ENCODE results near the gene NDUFA13.

NDUFA13 gene

GRCh38 chr19:19554074-19555023 is 38.3 kb downstream of the NDUFA13 start:
- peak; percentile 47 for DNase-seq (ENCODE audit: low read depth)
- TF ChIP-seq CTCF (IDR thresholded peaks at IDR 0.05; ENCODE audit: low read length, missing control alignments): peak; percentile 71
- H3K4me3 ChIP-seq (replicated peaks; ENCODE audit: low read depth, low read length): no peak overlapping the region

DNA sequence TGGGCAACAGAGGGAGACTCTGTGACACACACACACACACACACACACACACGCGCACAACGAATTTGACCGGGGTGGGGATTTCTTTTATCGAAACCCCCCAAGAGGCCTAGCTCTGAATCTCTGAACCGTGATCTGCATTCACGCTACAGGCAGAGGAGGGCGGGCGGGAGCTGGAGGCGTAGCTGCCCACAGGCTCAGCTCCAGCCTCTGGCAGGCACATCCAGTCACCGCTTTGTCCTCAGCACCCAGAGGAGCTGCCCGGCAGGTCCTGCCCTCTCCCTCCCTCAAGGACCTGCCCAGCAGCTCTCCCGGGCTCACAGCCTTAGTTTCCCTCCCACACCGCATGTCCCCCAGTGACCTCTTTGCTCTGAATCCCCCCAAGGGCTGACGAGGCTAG is 42.0 kb downstream of the NDUFA13 start:
- DNase-seq (ENCODE audit: low read depth): no peak
- H3K4me3 ChIP-seq (replicated peaks; ENCODE audit: low read depth, low read length): no peak overlapping the region
- TF ChIP-seq CTCF (IDR thresholded peaks at IDR 0.05; ENCODE audit: low read length, missing control alignments): no peak

GRCh38 chr19:19558636-19559035 is 42.6 kb downstream of the NDUFA13 start:
- DNase-seq (ENCODE audit: low read depth): no peak
- TF ChIP-seq CTCF (IDR thresholded peaks at IDR 0.05; ENCODE audit: low read length, missing control alignments): no peak
- H3K4me3 ChIP-seq (replicated peaks; ENCODE audit: low read depth, low read length): no peak overlapping the region

DNA sequence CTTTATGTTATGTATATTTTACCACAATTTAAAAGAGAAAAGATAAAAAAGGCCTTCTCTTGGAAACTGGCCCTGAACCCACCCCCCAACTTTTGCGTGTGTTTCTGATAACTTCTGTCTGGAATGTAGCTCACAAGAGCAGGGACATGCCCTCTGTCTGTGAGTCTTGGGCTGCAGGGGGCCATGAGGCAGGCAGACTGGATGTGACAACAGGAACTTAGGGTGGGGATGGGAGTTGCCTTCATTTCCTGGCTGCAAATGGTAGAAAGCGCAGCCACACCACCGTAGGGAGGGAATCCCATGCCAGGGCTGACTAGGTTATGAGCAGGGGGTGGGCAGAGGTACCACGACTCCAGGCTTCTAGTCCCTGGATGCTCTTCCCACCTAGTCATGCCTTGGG is 43.9 kb downstream of the NDUFA13 start:
- no peak for TF ChIP-seq CTCF (IDR thresholded peaks at IDR 0.05; ENCODE audit: low read length, missing control alignments)

DNA sequence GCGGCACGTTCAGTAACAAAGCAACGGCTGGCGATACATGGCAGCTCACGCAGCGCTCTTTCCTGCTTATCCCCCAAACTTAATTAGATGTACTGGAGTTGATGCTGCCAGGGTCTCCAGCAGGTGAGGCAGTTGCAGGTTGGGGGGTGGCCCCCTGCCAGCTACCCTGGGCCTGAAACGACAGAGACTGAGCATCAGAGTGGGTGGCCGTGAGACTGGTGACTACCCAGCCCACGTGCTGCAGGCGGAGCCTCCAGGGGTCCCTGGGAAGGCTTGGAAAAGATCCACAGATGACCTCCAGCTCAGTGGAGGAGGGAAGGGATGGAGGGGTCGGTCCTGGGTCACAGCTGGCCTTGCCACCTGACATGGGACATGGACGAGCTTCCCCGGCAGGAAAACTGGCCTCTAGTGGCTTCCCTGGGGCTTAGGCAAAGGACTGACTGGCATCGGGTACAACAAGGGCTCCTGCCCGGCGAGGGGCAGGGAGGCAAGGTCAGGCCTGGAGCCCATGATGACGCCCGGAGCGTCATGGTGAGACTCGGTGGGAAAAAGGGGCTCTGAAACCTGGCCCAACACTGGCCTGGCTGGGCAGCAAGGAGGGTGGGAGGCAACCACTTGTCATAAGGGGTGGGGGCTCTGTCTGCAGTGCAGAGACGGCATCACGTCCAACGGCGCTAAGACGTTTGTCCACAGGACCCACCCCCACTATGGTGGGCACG is 46.1 kb downstream of the NDUFA13 start:
- no peak overlapping the region for H3K4me3 ChIP-seq (replicated peaks; ENCODE audit: low read depth, low read length)
- no peak for DNase-seq (ENCODE audit: low read depth)
- TF ChIP-seq CTCF (IDR thresholded peaks at IDR 0.05; ENCODE audit: low read length, missing control alignments): no peak

More for the DNA sequence above, 43.9 kb downstream of the NDUFA13 start:
- no peak overlapping the region for H3K4me3 ChIP-seq (replicated peaks; ENCODE audit: low read depth, low read length)
- DNase-seq (ENCODE audit: low read depth): no peak

DNA sequence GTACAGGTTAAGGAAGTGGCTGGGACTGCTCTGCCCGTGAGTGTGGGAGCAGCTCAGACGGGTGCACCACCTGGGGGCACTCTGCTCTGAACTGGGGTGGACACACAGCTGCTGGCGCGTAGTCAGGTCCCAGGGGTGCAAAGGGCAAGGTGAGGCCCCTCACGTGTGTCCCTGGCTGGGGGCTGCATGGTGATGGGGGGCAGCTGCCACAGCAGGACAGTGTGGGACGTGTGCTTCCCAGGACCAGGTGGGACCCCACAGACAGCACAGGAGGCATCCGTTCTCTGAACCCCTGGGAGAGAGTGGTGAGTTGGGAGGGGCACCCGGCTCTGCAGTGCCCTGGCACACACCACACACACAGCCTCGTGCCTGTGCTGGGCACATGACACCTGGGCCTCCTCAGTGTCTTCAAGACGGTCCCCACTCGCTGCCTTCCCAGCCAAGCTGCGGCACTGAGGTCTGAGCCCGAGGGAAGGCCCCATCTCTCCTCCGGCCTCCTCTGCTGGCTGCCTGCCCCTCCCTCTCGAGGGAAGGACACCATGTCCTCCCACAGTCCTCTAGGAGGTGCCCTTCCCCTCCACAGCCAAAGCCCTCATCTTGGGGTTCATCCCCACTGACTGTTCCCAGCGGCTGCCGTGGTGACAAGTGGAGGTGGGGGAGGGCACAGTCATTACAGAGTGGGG is 46.8 kb downstream of the NDUFA13 start:
- no peak overlapping the region for H3K4me3 ChIP-seq (replicated peaks; ENCODE audit: low read depth, low read length)
- TF ChIP-seq CTCF (IDR thresholded peaks at IDR 0.05; ENCODE audit: low read length, missing control alignments): no peak
- no peak for DNase-seq (ENCODE audit: low read depth)
